Peyer's patch (tissue), 4 donors: Measurements from ENCODE around the gene MMP11. TPM values are rescaled to one million over a fixed set of nuclear protein-coding genes. Genes with fewer than 3 reads are reported as not detected.
A peak's percentile ranks its signal among the peaks of the same experiment; 100 is the strongest.

Experiments
- DNase-seq, 3 donors: peaks; one replicate each; pipeline ENCODE4 v3.0.0-alpha.2; 2017 to 2019
- H3K27ac ChIP-seq, 4 donors: fragments of 200-600 bp; sonication (generic); one replicate each; pipeline ENCODE4 v1.5.1; 2016 to 2019
- H3K27me3 ChIP-seq, 2 donors: fragments of 200-600 bp; sonication (generic); one replicate each; pipeline ENCODE4 v1.5.1; 2019
- H3K36me3 ChIP-seq, 3 donors: fragments of 200-600 bp; sonication (generic); one replicate each; pipeline ENCODE4 v1.5.1; 2016 to 2019
- H3K4me1 ChIP-seq, 4 donors: fragments of 200-600 bp; sonication (generic); one replicate each; pipeline ENCODE4 v1.5.1; 2016 to 2019
- H3K4me3 ChIP-seq, 4 donors: fragments of 200-600 bp; sonication (generic); 1 replicate in 3 of 4; 2 replicates in 1 of 4; pipeline ENCODE4 v1.5.1; 2016 to 2019; ENCODE audit warnings: mild to moderate bottlenecking in 1 of 4
- H3K9me3 ChIP-seq, 4 donors: fragments of 200-600 bp; sonication (generic); one replicate each; pipeline ENCODE4 v1.5.1; 2016 to 2019; ENCODE audit warnings: mild to moderate bottlenecking in 1 of 4
- CTCF ChIP-seq, 6 experiments: fragments of 450-650 bp in 4 of 6; fragments of 200-600 bp in 2 of 6; sonication (generic) in 1 of 6; IDR thresholded peaks; one replicate each; pipeline ENCODE4 v1.5.1; 2017 to 2019; ENCODE audit warnings: antibody characterized with exemption in 6 of 6, mild to moderate bottlenecking in 3 of 6, moderate library complexity in 1 of 6
- POLR2A ChIP-seq, 2 donors: fragments of 450-650 bp; IDR thresholded peaks; one replicate each; pipeline ENCODE4 v1.5.1; 2017; ENCODE audit warnings: antibody characterized with exemption in 2 of 2, mild to moderate bottlenecking in 2 of 2, moderate library complexity in 2 of 2
- total RNA-seq, 4 donors: library from RNA; depleted of rRNA; stranded (reverse); fragments of >200 nt; gene quantifications; one replicate each; pipeline ENCODE4 v1.1.0, GENCODE V29; 2016

Gene MMP11
- total RNA-seq, 4 donors from 2014 or later, result 2.9 to 19.5 (median 13.7) TPM

GRCh38 chr22:23832226-23833016 is 59.8 kb downstream of the MMP11 start:
- no peak for TF ChIP-seq POLR2A (IDR thresholded peaks at IDR 0.05)
- no peak for TF ChIP-seq CTCF (IDR thresholded peaks at IDR 0.05)
- H3K4me3 ChIP-seq, result no peak overlapping the region
- peaks cover 0 to 50% (median 0%) of the 10 kb centered on the region in 3 donors for H3K36me3 ChIP-seq
- no peak overlapping the region for H3K27ac ChIP-seq
- H3K9me3 ChIP-seq, result no peaks in the 10 kb centered on the region
- peak in 1 of 3 donors; percentile 37 for DNase-seq
- peaks cover 0 to 9% (median 3%) of the 10 kb centered on the region in 4 donors for H3K4me1 ChIP-seq
- H3K27me3 ChIP-seq, result no peaks in the 10 kb centered on the region

GRCh38 chr22:23833017-23833751 is 60.5 kb downstream of the MMP11 start:
- H3K4me1 ChIP-seq, result peaks cover 0 to 16% (median 6%) of the 10 kb centered on the region in 4 donors
- no peaks in the 10 kb centered on the region for H3K9me3 ChIP-seq
- H3K27me3 ChIP-seq, result no peaks in the 10 kb centered on the region
- no peak for TF ChIP-seq POLR2A (IDR thresholded peaks at IDR 0.05)
- no peak for TF ChIP-seq CTCF (IDR thresholded peaks at IDR 0.05)
- no peak overlapping the region for H3K27ac ChIP-seq
- H3K36me3 ChIP-seq, result peaks cover 0 to 44% (median 0%) of the 10 kb centered on the region in 3 donors
- no peak overlapping the region for H3K4me3 ChIP-seq
- DNase-seq, result peak in 2 of 3 donors; percentile 36 to 41

Other genes with a start within 250 kb of the MMP11 start
- gene IGLL1, start 192.6 kb upstream of the MMP11 start, total RNA-seq, result not detected
- 1 to 10 TPM in 1 of 4 donors, under 1 TPM in 1, not detected in 2; 0.67 to 1.1 TPM for gene DRICH1, start 140.5 kb upstream of the MMP11 start, total RNA-seq
- gene RGL4, start 81.8 kb upstream of the MMP11 start, total RNA-seq, result not detected
- 10 to 100 TPM in 1 of 4 donors, 1 to 10 TPM in 3; 2.5 to 25.6 (median 6.2) TPM for gene ZNF70, start 21.7 kb upstream of the MMP11 start, total RNA-seq
- 10 to 100 TPM in 1 of 4 donors, not detected in 3; 29.7 TPM for gene VPREB3, start 18.4 kb upstream of the MMP11 start, total RNA-seq
- gene C22orf15, start 9.9 kb upstream of the MMP11 start, total RNA-seq, result not detected
- gene CHCHD10, start 4.9 kb upstream of the MMP11 start, total RNA-seq, result 100 to 1,000 TPM; 112 to 219 (median 142) TPM
- gene SMARCB1, start 14.1 kb downstream of the MMP11 start, total RNA-seq, result 10 to 100 TPM; 45.7 to 94.9 (median 77.0) TPM
- gene DERL3, start 66.2 kb downstream of the MMP11 start, total RNA-seq, result 10 to 100 TPM in 1 of 4 donors, 1 to 10 TPM in 3; 1.1 to 17.3 (median 3.4) TPM
- 10 to 100 TPM in 3 of 4 donors, 1 to 10 TPM in 1; 8.3 to 16.0 (median 14.8) TPM for gene SLC2A11, start 85.0 kb downstream of the MMP11 start, total RNA-seq
- gene MIF, start 121.5 kb downstream of the MMP11 start, total RNA-seq, result 100 to 1,000 TPM in 3 of 4 donors, 10 to 100 TPM in 1; 97.9 to 206 (median 151) TPM
- gene GSTT2B, start 188.3 kb downstream of the MMP11 start, total RNA-seq, result 1 to 10 TPM in 2 of 4 donors, not detected in 2; 1.2 to 3.3 TPM
- gene DDTL, start 194.0 kb downstream of the MMP11 start, total RNA-seq, result 1 to 10 TPM in 2 of 4 donors, under 1 TPM in 1, not detected in 1; 0.67 to 9.9 (median 6.3) TPM
- 100 to 1,000 TPM; 225 to 338 (median 285) TPM for gene DDT, start 201.6 kb downstream of the MMP11 start, total RNA-seq
- not detected for gene GSTT2, start 207.3 kb downstream of the MMP11 start, total RNA-seq
- gene GSTT4, start 232.6 kb downstream of the MMP11 start, total RNA-seq, result not detected
- 100 to 1,000 TPM in 1 of 4 donors, 10 to 100 TPM in 3; 69.4 to 166 (median 93.5) TPM for gene CABIN1, start 238.5 kb downstream of the MMP11 start, total RNA-seq